Liver (tissue), 9 donors: ENCODE results near the gene RAPGEF2. TPM values are rescaled to one million over a fixed set of nuclear protein-coding genes. Genes with fewer than 3 reads are reported as not detected.

Source experiments
- DNase-seq: peaks from one replicate; pipeline ENCODE4 v3.0.0-alpha.2; 2017; ENCODE audit warnings: low spot score
- H3K27ac ChIP-seq, 2 donors: one replicate each; pipeline ENCODE4 v1.7.0; 2013; ENCODE audit warnings: inconsistent platforms in 2 of 2, low read length in 2 of 2, control low read depth in 1 of 2, low read depth in 1 of 2, mild to moderate bottlenecking in 1 of 2
- H3K27me3 ChIP-seq, 4 donors: one replicate each; pipeline versions ENCODE4 v1.6.1 to v1.7.0; 2013; ENCODE audit warnings: low read length in 3 of 4, inconsistent platforms in 1 of 4, mild to moderate bottlenecking in 1 of 4, moderate library complexity in 1 of 4; ENCODE audit not compliant: control insufficient read depth in 4 of 4, insufficient read depth in 4 of 4
- H3K36me3 ChIP-seq, 4 donors: one replicate each; pipeline versions ENCODE4 v1.6.1 to v1.7.0; 2013; ENCODE audit warnings: low read length in 3 of 4, mild to moderate bottlenecking in 3 of 4, low read depth in 1 of 4, moderate library complexity in 1 of 4; ENCODE audit not compliant: control insufficient read depth in 4 of 4, insufficient read depth in 3 of 4
- H3K4me1 ChIP-seq, 4 donors: one replicate each; pipeline versions ENCODE4 v1.6.1 to v1.7.0; 2013; ENCODE audit warnings: low read length in 3 of 4, mild to moderate bottlenecking in 3 of 4, moderate library complexity in 1 of 4; ENCODE audit not compliant: control insufficient read depth in 4 of 4, insufficient read depth in 4 of 4
- H3K4me3 ChIP-seq, 3 donors: one replicate each; pipeline versions ENCODE4 v1.6.1 to v1.7.0; 2013; ENCODE audit warnings: low read length in 3 of 3, control low read depth in 1 of 3, low read depth in 1 of 3, mild to moderate bottlenecking in 1 of 3
- H3K9ac ChIP-seq, 2 donors: one replicate each; pipeline ENCODE4 v1.7.0; 2013; ENCODE audit warnings: low read length in 2 of 2, mild to moderate bottlenecking in 2 of 2, moderate library complexity in 2 of 2, control low read depth in 1 of 2, low read depth in 1 of 2
- H3K9me3 ChIP-seq, 4 donors: one replicate each; pipeline versions ENCODE4 v1.6.1 to v1.7.0; 2013; ENCODE audit warnings: low read length in 3 of 4; ENCODE audit not compliant: control insufficient read depth in 4 of 4
- EGR1 ChIP-seq, 2 donors: IDR thresholded peaks; 2 replicates each; pipeline ENCODE4 v1.6.1; 2016 to 2018; ENCODE audit warnings: antibody characterized with exemption in 2 of 2, low read depth in 2 of 2
- FOXA1 ChIP-seq: IDR thresholded peaks from 2 replicates; pipeline ENCODE4 v1.6.1; 2016; ENCODE audit warnings: antibody characterized with exemption
- FOXA2 ChIP-seq: IDR thresholded peaks from 2 replicates; pipeline ENCODE4 v1.6.1; 2016; ENCODE audit warnings: antibody characterized with exemption
- GABPA ChIP-seq, 2 donors: IDR thresholded peaks in 1 of 2; conservative IDR thresholded peaks in 1 of 2; 2 replicates each; pipeline ENCODE4 v1.6.1; 2016; ENCODE audit warnings: antibody characterized with exemption in 2 of 2, mild to moderate bottlenecking in 1 of 2, moderate library complexity in 1 of 2
- HNF4A ChIP-seq, 2 donors: conservative IDR thresholded peaks; 2 replicates each; pipeline ENCODE4 v1.6.1; 2016; ENCODE audit warnings: antibody characterized with exemption in 2 of 2, mild to moderate bottlenecking in 2 of 2
- HNF4G ChIP-seq: IDR thresholded peaks from 2 replicates; pipeline ENCODE4 v1.6.1; 2016; ENCODE audit warnings: antibody characterized with exemption
- JUND ChIP-seq, 2 donors: IDR thresholded peaks; 2 replicates each; pipeline ENCODE4 v1.6.1; 2016; ENCODE audit warnings: antibody characterized with exemption in 2 of 2
- NR2F2 ChIP-seq: IDR thresholded peaks from 2 replicates; pipeline ENCODE4 v1.6.1; 2016; ENCODE audit warnings: antibody characterized with exemption
- RXRA ChIP-seq, 2 donors: IDR thresholded peaks; 2 replicates each; pipeline ENCODE4 v1.6.1; 2017 to 2018; ENCODE audit warnings: antibody characterized with exemption in 2 of 2, mild to moderate bottlenecking in 1 of 2
- TAF1 ChIP-seq: conservative IDR thresholded peaks from 2 replicates; pipeline ENCODE4 v1.6.1; 2016; ENCODE audit warnings: antibody characterized with exemption, mild to moderate bottlenecking
- YY1 ChIP-seq: IDR thresholded peaks from 2 replicates; pipeline ENCODE4 v1.6.1; 2016; ENCODE audit warnings: antibody characterized with exemption, mild to moderate bottlenecking
- WGBS: extraction: QIAGEN DNeasy Blood & Tissue Kit; methylation state at CpG from one replicate; pipeline ENCODE4 v1.1.7; 2013; 5-methylcytosine and 5-hydroxymethylcytosine counted together
- polyA plus RNA-seq, 2 donors: library from polyadenylated mRNA; stranded (reverse) in 1 of 2; unstranded in 1 of 2; fragments of 200-250 nt in 1 of 2; fragments of >200 nt in 1 of 2; fragmentation: Nextera tagmentation in 1 of 2; extraction: Ambion mirVana in 1 of 2; gene quantifications; one replicate each; pipeline versions ENCODE4 v1.2.1 to v1.2.3, GENCODE V29; 2013 to 2015
- total RNA-seq, 2 donors: library from RNA; depleted of rRNA; stranded (reverse); fragments of >200 nt; gene quantifications; one replicate each; pipeline ENCODE4 v1.2.3, GENCODE V29; 2014
- TF ChIP-seq, protein P1 (sequence below): IDR thresholded peaks from 2 replicates; pipeline ENCODE4 v1.6.1; 2016; ENCODE audit warnings: antibody characterized with exemption
- TF ChIP-seq, protein P2 (sequence below): IDR thresholded peaks from 2 replicates; pipeline ENCODE4 v1.6.1; 2016; ENCODE audit warnings: antibody characterized with exemption
- TF ChIP-seq, protein P3 (sequence below): IDR thresholded peaks from 2 replicates; pipeline ENCODE4 v1.6.1; 2016; ENCODE audit warnings: antibody characterized with exemption, mild to moderate bottlenecking
- TF ChIP-seq, protein P4 (sequence below): IDR thresholded peaks from 2 replicates; pipeline ENCODE4 v1.6.1; 2016; ENCODE audit warnings: antibody characterized with exemption
- TF ChIP-seq, protein P5 (sequence below): fragments of 150-350 bp; IDR thresholded peaks from 2 replicates; pipeline ENCODE4 v1.5.1; 2017; ENCODE audit warnings: improper control_type of control experiment, low read depth, low read length; ENCODE audit not compliant: missing input control
- donor health status: healthy.
- donor health status: healthy.
- donor health status: healthy.
- donor health status: healthy.
- donor health status: healthy.

The RAPGEF2 gene
- total and polyA plus RNA-seq, 4 donors = 7.3 to 90.4 (median 32.2) TPM

DNA sequence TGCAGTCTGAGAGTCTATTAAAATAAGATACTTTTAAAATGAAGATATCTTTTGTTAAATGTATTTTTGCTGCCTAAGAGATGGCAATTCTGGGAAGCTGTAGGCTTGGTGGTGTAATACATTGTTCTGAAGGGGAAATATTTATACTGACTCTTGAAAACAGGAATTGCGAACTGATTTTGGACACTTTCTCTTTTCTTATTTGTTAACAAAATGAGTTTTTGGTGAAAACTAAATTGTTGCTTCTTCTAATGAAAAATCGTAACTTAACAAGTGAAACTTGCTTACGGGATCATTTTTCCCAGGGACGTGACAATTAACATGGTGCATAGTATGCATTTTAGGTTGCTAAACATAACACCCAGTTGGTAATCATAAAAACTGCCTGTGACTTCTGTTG lies 71.0 kb downstream of the RAPGEF2 start:
- Histone ChIP-seq H3K4me1 (peaks cover 3 to 20% (median 17%) of the 10 kb centered on the region in 4 donors), H3K9ac (no peak overlapping the region), H3K27me3 (no peaks in the 10 kb centered on the region), H3K4me3 (no peak overlapping the region), H3K27ac (no peak overlapping the region), H3K36me3 (no peaks in the 10 kb centered on the region), H3K9me3 (no peaks in the 10 kb centered on the region)
- WGBS = 81% methylated on average over 4 of the region's 4 CpGs
- no peak for DNase-seq
- TF ChIP-seq, protein P1, sequence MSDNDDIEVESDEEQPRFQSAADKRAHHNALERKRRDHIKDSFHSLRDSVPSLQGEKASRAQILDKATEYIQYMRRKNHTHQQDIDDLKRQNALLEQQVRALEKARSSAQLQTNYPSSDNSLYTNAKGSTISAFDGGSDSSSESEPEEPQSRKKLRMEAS = no peak
- no peak for TF ChIP-seq HNF4G
- no peak for TF ChIP-seq EGR1 (IDR thresholded peaks at IDR 0.05; ENCODE audit: low read depth in 2 of 2)
- TF ChIP-seq, protein P2, sequence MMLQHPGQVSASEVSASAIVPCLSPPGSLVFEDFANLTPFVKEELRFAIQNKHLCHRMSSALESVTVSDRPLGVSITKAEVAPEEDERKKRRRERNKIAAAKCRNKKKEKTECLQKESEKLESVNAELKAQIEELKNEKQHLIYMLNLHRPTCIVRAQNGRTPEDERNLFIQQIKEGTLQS = no peak
- TF ChIP-seq, protein P3, sequence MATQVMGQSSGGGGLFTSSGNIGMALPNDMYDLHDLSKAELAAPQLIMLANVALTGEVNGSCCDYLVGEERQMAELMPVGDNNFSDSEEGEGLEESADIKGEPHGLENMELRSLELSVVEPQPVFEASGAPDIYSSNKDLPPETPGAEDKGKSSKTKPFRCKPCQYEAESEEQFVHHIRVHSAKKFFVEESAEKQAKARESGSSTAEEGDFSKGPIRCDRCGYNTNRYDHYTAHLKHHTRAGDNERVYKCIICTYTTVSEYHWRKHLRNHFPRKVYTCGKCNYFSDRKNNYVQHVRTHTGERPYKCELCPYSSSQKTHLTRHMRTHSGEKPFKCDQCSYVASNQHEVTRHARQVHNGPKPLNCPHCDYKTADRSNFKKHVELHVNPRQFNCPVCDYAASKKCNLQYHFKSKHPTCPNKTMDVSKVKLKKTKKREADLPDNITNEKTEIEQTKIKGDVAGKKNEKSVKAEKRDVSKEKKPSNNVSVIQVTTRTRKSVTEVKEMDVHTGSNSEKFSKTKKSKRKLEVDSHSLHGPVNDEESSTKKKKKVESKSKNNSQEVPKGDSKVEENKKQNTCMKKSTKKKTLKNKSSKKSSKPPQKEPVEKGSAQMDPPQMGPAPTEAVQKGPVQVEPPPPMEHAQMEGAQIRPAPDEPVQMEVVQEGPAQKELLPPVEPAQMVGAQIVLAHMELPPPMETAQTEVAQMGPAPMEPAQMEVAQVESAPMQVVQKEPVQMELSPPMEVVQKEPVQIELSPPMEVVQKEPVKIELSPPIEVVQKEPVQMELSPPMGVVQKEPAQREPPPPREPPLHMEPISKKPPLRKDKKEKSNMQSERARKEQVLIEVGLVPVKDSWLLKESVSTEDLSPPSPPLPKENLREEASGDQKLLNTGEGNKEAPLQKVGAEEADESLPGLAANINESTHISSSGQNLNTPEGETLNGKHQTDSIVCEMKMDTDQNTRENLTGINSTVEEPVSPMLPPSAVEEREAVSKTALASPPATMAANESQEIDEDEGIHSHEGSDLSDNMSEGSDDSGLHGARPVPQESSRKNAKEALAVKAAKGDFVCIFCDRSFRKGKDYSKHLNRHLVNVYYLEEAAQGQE = no peak
- no peak for TF ChIP-seq JUND (IDR thresholded peaks at IDR 0.05)
- no peak for TF ChIP-seq FOXA2
- no peak for TF ChIP-seq NR2F2
- no peak for TF ChIP-seq TAF1
- TF ChIP-seq, protein P4, sequence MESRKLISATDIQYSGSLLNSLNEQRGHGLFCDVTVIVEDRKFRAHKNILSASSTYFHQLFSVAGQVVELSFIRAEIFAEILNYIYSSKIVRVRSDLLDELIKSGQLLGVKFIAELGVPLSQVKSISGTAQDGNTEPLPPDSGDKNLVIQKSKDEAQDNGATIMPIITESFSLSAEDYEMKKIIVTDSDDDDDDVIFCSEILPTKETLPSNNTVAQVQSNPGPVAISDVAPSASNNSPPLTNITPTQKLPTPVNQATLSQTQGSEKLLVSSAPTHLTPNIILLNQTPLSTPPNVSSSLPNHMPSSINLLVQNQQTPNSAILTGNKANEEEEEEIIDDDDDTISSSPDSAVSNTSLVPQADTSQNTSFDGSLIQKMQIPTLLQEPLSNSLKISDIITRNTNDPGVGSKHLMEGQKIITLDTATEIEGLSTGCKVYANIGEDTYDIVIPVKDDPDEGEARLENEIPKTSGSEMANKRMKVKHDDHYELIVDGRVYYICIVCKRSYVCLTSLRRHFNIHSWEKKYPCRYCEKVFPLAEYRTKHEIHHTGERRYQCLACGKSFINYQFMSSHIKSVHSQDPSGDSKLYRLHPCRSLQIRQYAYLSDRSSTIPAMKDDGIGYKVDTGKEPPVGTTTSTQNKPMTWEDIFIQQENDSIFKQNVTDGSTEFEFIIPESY = no peak
- no peak for TF ChIP-seq HNF4A (conservative IDR thresholded peaks at IDR 0.05)
- TF ChIP-seq GABPA (IDR thresholded peaks at IDR 0.05 in 1 of 2, conservative IDR thresholded peaks at IDR 0.05 in 1 of 2) = no peak
- no peak for TF ChIP-seq RXRA (IDR thresholded peaks at IDR 0.05)
- TF ChIP-seq, protein P5, sequence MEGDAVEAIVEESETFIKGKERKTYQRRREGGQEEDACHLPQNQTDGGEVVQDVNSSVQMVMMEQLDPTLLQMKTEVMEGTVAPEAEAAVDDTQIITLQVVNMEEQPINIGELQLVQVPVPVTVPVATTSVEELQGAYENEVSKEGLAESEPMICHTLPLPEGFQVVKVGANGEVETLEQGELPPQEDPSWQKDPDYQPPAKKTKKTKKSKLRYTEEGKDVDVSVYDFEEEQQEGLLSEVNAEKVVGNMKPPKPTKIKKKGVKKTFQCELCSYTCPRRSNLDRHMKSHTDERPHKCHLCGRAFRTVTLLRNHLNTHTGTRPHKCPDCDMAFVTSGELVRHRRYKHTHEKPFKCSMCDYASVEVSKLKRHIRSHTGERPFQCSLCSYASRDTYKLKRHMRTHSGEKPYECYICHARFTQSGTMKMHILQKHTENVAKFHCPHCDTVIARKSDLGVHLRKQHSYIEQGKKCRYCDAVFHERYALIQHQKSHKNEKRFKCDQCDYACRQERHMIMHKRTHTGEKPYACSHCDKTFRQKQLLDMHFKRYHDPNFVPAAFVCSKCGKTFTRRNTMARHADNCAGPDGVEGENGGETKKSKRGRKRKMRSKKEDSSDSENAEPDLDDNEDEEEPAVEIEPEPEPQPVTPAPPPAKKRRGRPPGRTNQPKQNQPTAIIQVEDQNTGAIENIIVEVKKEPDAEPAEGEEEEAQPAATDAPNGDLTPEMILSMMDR = no peak
- no peak for TF ChIP-seq FOXA1

DNA sequence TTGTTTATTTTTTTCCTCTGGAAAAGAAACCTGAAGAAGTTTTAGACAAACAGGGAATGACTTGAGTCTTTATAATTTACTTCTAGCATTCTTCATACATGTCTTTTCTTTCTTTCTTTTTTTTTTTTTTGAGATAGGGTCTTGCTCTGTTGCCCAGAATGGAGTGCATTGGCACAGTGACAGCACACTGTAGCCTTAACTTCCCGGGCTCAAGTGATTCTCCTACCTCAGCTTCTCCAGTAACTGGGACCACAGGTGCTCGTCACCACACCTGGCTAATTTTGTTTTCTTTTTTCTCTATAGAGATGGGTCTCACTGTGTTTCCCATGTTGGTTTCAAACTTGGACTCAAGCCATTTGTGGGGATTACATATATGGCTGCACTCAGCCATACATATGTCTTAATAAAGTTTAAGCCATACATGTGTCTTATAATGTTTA lies 71.8 kb downstream of the RAPGEF2 start:
- Histone ChIP-seq H3K4me3 (no peak overlapping the region), H3K9ac (no peak overlapping the region), H3K4me1 (peaks cover 3 to 24% (median 18%) of the 10 kb centered on the region in 4 donors), H3K9me3 (no peaks in the 10 kb centered on the region), H3K27me3 (no peaks in the 10 kb centered on the region), H3K36me3 (no peaks in the 10 kb centered on the region), H3K27ac (no peak overlapping the region)
- 73% methylated on average over 2 of the region's 2 CpGs for WGBS
- TF ChIP-seq, protein P3 = no peak
- TF ChIP-seq, protein P2 = no peak
- TF ChIP-seq, protein P1 = no peak
- TF ChIP-seq TAF1 (no peak), GABPA (IDR thresholded peaks at IDR 0.05 in 1 of 2, conservative IDR thresholded peaks at IDR 0.05 in 1 of 2) (no peak), HNF4A (conservative IDR thresholded peaks at IDR 0.05) (no peak), YY1 (no peak), JUND (IDR thresholded peaks at IDR 0.05) (no peak)
- TF ChIP-seq, protein P5 = no peak
- no peak for DNase-seq
